ENCODE measurements around the gene TBCC.

- TF ChIP-seq CTCF (IDR thresholded peaks at IDR 0.05) (no peak), FOXP1 (CRISPR knock-in tag; IDR thresholded peaks at IDR 0.05; ENCODE audit: borderline replicate concordance) (no peak), ELF4 (CRISPR knock-in tag; IDR thresholded peaks at IDR 0.05; ENCODE audit: low read depth) (no peak), E2F5 (CRISPR knock-in tag; IDR thresholded peaks at IDR 0.05) (no peak), ZNF416 (CRISPR knock-in tag; IDR thresholded peaks at IDR 0.05) (no peak), MYBL2 (CRISPR knock-in tag; IDR thresholded peaks at IDR 0.05) (no peak), USF2 (CRISPR knock-in tag; IDR thresholded peaks at IDR 0.05) (no peak), ZNF425 (CRISPR knock-in tag; conservative IDR thresholded peaks at IDR 0.05) (no peak), CBFB (CRISPR knock-in tag; IDR thresholded peaks at IDR 0.05; ENCODE audit: low read depth) (no peak), ZNF138 (CRISPR knock-in tag; conservative IDR thresholded peaks at IDR 0.05) (no peak)
Observed at GRCh38 chr6:42784717-42785498, 39.0 kb upstream of the TBCC start.
